Prostate gland (tissue), 2 donors: Measurements from ENCODE around the gene SCYGR5. TPM values are rescaled to one million over a fixed set of nuclear protein-coding genes. Genes with fewer than 3 reads are reported as not detected.

Experiments used
- DNase-seq: peaks from one replicate; pipeline ENCODE4 v3.0.0-alpha.2; 2019; ENCODE audit warnings: low spot score
- H3K27ac ChIP-seq, 2 donors: fragments of 200-600 bp; sonication (generic); 2 replicates each; pipeline ENCODE4 v1.5.1; 2017 to 2019
- H3K27me3 ChIP-seq: fragments of 200-600 bp; sonication (generic); replicated peaks from 2 replicates; pipeline ENCODE4 v1.5.1; 2019; ENCODE audit not compliant: insufficient read depth
- H3K36me3 ChIP-seq, 2 donors: fragments of 200-600 bp; sonication (generic); 1 replicate in 1 of 2; 2 replicates in 1 of 2; pipeline versions ENCODE4 v1.5.1 to v1.8.1; 2017 to 2019
- H3K4me1 ChIP-seq: fragments of 200-600 bp; sonication (generic); replicated peaks from 2 replicates; pipeline ENCODE4 v1.5.1; 2019
- H3K4me3 ChIP-seq, 2 donors: fragments of 200-600 bp; sonication (generic); 2 replicates each; pipeline ENCODE4 v1.5.1; 2017 to 2019
- H3K9me3 ChIP-seq: fragments of 200-600 bp; sonication (generic); 2 replicates; pipeline ENCODE4 v1.5.1; 2017
- POLR2A ChIP-seq: fragments of 450-650 bp; IDR thresholded peaks from one replicate; pipeline ENCODE4 v1.6.1; 2016; ENCODE audit warnings: antibody characterized with exemption, mild to moderate bottlenecking
- POLR2AphosphoS5 ChIP-seq: sonication (generic); formaldehyde crosslinking; IDR thresholded peaks from one replicate; pipeline ENCODE4 v1.6.1; 2017; ENCODE audit warnings: antibody characterized with exemption
- WGBS: methylation state at CpG from one replicate; pipeline ENCODE4 v1.1.5; 2018; 5-methylcytosine and 5-hydroxymethylcytosine counted together
- intact Hi-C: fragments of 100-400 bp; cut with DNase I; formaldehyde crosslinking; loops from one replicate; pipeline ENCODE4 v1.14.2; 2022
- total RNA-seq, 2 donors: library from RNA; depleted of rRNA; stranded (reverse); fragments of >200 nt; gene quantifications; one replicate each; pipeline ENCODE4 v1.1.0, GENCODE V29; 2016
- TF ChIP-seq, protein P1 (sequence below), 4 experiments: fragments of 200-600 bp in 2 of 4; fragments of 450-650 bp in 2 of 4; sonication (generic) in 2 of 4; IDR thresholded peaks; 1 replicate in 3 of 4; 2 replicates in 1 of 4; pipeline ENCODE4 v1.5.1; 2016 to 2019; ENCODE audit warnings: antibody characterized with exemption in 4 of 4, mild to moderate bottlenecking in 2 of 4, moderate library complexity in 2 of 4

Gene SCYGR5
- total RNA-seq, 2 donors from 2014 or later = not detected

DNA sequence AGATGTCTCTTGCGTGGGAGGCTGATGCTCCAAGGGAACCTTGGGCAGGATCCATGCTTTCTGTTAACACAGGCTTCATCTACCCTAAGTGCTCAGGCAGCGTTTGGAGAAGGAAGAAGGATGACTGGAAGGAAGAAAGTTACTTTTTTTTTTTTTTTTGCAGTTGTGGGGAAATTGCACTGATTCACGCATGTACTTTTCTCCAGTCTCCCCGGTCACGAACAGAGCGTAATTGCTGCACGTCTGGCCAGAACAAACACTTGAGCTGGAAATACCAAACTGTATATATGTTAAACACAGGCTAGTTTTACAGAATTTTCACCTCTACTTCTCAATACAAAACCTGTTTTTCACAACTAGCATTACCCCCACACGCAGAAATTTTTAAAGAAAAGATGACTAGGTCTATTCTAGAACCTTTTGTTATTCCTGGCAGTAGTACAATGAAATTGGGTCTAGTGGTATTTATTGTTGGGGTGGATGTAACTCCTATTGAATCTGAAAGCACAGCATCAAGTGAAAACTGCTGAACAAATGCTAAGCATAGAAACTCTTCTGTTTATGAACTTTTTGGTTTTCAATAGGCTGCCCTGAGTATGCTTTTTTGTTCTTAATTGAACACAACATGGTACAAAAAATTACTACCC, 9.3 kb upstream of the SCYGR5 start:
- H3K36me3 ChIP-seq = no peaks in the 10 kb centered on the region
- no peak overlapping the region for H3K27ac ChIP-seq
- DNase-seq = no peak
- WGBS = 71% methylated on average over 8 of the region's 8 CpGs
- no peaks in the 10 kb centered on the region for H3K27me3 ChIP-seq
- H3K9me3 ChIP-seq = no peaks in the 10 kb centered on the region
- intact Hi-C loops = loop anchor here (5.0 kb wide), 1 partner anchor 110 kb away; no protein-coding TSS in a partner anchor
- no peaks in the 10 kb centered on the region for H3K4me1 ChIP-seq
- H3K4me3 ChIP-seq = no peak overlapping the region
- TF ChIP-seq, protein P1, sequence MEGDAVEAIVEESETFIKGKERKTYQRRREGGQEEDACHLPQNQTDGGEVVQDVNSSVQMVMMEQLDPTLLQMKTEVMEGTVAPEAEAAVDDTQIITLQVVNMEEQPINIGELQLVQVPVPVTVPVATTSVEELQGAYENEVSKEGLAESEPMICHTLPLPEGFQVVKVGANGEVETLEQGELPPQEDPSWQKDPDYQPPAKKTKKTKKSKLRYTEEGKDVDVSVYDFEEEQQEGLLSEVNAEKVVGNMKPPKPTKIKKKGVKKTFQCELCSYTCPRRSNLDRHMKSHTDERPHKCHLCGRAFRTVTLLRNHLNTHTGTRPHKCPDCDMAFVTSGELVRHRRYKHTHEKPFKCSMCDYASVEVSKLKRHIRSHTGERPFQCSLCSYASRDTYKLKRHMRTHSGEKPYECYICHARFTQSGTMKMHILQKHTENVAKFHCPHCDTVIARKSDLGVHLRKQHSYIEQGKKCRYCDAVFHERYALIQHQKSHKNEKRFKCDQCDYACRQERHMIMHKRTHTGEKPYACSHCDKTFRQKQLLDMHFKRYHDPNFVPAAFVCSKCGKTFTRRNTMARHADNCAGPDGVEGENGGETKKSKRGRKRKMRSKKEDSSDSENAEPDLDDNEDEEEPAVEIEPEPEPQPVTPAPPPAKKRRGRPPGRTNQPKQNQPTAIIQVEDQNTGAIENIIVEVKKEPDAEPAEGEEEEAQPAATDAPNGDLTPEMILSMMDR (IDR thresholded peaks at IDR 0.05) = no peak
- no peak for TF ChIP-seq POLR2A
- TF ChIP-seq POLR2AphosphoS5 = no peak

DNA sequence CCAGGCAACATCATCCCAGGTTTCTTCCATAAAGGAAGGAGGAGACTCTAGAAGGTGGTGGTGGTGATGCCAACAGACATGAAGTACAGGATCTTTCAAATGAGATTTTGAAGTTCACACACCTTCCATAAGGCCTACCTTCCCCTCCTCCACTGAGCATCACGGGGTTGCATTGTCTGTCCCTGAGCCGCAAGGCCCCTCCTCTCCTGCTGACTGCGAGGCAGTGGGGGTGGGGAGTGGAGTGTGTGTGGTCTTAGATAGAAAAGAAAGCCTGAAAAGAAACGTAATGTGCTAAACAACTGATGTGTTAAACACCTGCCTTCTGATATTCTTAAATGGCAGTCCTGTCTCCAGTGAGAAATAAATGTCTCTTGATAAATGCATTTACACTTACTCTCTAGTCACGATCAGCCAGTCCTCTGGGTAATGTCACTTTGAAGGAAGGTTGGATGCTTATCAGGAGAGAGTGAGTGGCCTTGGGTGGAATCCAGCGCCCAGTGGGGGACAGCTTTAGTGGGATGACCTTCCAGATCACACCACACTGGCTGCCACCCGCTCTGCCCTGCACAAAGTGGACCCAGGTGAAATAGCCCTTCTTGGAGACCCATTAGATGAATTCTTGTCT, 5.5 kb upstream of the SCYGR5 start:
- Histone ChIP-seq H3K4me1 (no peaks in the 10 kb centered on the region), H3K36me3 (no peaks in the 10 kb centered on the region), H3K4me3 (no peak overlapping the region), H3K9me3 (no peaks in the 10 kb centered on the region), H3K27ac (no peak overlapping the region), H3K27me3 (no peaks in the 10 kb centered on the region)
- intact Hi-C loops = no loop called here
- TF ChIP-seq, protein P1 (IDR thresholded peaks at IDR 0.05) = no peak
- TF ChIP-seq POLR2AphosphoS5 = no peak
- TF ChIP-seq POLR2A = no peak
- DNase-seq = no peak
- WGBS = 54% methylated on average over 7 of the region's 7 CpGs

DNA sequence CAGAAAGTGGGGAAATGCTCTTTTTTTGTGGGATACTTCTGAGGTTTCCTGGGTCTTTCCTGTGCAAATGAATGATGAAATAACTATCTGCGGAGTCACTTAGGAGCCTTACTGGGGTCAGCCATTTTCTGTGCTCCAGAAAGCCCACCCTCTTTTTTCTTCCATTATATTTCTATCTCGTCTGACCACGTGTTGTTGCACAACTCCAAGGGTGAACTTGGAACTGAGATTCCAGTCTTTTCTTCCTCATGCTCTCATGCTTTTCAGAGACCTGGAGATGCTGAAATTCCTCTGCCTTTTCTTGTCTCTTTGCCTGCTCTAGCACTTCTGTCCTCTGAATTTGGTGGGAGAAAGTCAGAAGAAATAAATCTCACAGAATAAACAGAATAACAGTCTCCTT, 4.8 kb upstream of the SCYGR5 start:
- intact Hi-C loops = no loop called here
- TF ChIP-seq POLR2AphosphoS5 (no peak), POLR2A (no peak)
- TF ChIP-seq, protein P1 (IDR thresholded peaks at IDR 0.05) = no peak
- no peak for DNase-seq
- H3K27ac ChIP-seq = no peak overlapping the region
- H3K4me1 ChIP-seq = no peaks in the 10 kb centered on the region
- 67% methylated on average over 3 of the region's 3 CpGs for WGBS
- no peak overlapping the region for H3K4me3 ChIP-seq
- no peaks in the 10 kb centered on the region for H3K9me3 ChIP-seq
- no peaks in the 10 kb centered on the region for H3K36me3 ChIP-seq
- H3K27me3 ChIP-seq = no peaks in the 10 kb centered on the region

DNA sequence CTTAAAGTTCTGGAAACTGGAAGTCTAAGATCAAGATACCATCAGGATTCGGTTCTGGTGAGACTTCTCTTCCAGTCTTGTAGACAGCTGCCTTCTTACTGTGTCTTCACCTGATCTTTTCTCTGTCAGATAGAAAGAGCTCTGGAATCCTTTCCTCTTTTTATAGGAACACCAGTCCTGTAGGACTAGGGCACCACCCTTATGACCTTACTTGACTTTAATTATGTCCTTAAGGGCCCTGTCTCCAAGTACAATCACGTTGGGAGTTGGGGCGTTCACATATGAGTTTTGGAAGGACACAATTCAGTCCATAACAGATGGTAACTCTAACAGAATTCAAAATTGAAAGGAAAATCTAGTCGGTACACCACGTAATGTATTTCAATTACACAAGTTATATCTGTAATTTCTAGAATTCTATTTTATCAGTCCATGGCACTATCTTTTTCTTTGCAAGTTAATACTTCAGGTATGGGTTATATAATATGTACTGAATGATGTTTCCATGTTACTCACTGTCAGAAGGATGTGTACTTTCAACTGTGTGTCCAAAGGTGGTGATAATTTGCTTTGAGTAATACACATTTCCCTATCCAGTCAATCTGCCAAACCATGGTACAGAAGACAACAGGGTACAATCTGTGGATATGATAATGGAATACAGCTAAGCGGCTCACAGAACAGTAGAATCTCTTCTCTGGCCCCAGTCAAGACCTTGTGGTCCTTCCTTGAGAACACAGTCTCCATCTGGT, 1.2 kb upstream of the SCYGR5 start:
- no peak for DNase-seq
- Histone ChIP-seq H3K9me3 (no peaks in the 10 kb centered on the region), H3K4me3 (no peak overlapping the region), H3K4me1 (no peaks in the 10 kb centered on the region), H3K27me3 (no peaks in the 10 kb centered on the region), H3K36me3 (no peaks in the 10 kb centered on the region), H3K27ac (no peak overlapping the region)
- 86% methylated on average over 6 of the region's 6 CpGs for WGBS
- TF ChIP-seq, protein P1 (IDR thresholded peaks at IDR 0.05) = no peak
- TF ChIP-seq POLR2AphosphoS5 (no peak), POLR2A (no peak)
- intact Hi-C loops = no loop called here
